ENCODE measurements around the gene VEGFA. TPM values are rescaled to one million over a fixed set of nuclear protein-coding genes. Genes with fewer than 3 reads are reported as not detected.

VEGFA gene
- total RNA-seq, 1 donor from 2014 or later, result 32.3 TPM

GRCh38 chr6:43739642-43740091 is 30.3 kb upstream of the VEGFA start:
- DNase-seq, result no peak

DNA sequence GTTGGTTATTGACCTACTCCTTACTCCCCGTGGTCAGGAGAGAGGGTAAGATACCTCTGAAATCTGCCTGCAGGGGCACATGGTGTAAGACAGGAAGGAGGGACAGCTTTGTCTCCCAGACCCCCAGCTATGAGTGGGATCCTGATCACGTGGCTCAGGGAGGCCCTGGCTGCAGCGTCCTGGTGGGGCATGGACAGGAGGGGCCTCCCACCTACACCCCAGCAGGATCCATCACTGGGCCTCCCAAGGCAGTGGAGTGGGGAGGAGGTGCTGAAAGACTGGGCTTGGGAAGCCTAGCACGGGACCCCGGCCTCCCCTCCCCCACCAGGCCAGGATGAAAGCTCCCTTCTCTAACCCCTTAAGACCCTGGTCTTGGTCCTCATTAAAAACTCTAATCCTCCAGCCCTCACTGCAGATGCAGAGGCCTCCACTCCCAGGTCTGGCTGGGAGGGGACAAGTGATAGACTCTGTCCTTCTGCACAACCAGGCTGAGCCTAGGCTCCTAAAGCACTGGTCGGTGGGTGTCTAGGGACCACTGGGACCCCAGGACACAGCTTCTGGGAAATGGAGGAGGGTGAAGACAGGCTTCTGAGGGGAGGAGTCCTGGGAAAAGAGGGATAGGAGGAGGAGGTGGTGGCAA is 29.6 kb upstream of the VEGFA start:
- no peak for DNase-seq

DNA sequence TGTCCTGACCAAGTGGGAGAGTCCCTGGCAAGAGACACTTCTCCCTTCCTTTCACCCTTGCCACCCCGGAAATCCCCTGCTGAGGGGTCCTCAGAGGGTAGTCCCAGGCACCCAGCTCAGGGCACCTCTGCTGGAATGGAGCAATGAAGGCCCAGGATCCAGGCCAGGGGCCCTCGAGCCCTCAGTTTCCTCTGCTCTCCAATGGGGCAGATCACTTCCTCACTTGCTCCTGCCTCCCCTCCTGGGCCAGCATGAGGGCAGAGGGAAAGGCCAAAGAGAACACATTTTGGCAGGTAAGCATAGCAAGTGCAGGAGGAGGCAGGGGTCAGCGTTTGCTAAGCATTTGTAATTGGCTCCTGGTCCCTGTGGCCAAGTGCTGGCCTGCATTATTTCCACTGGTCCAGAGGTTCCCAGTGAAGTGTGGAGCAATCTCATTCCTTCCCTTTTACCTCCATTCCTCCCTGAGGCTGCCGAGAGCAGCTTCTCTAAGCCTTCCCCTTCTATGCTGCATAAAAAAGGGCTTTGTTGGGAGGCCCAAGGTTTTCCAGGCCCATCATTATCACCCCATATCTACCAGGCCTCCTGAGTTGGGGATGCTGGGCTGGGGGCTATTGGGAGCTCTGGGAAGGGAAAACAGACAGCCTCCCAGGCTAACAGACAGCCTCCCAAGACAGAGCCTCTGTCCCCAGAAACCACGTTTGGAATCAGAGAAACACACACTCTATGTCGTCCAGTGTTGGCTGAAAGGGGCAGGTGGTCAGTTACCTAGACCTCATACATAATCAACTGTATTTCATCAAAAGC is 28.8 kb upstream of the VEGFA start:
- no peak for DNase-seq

DNA sequence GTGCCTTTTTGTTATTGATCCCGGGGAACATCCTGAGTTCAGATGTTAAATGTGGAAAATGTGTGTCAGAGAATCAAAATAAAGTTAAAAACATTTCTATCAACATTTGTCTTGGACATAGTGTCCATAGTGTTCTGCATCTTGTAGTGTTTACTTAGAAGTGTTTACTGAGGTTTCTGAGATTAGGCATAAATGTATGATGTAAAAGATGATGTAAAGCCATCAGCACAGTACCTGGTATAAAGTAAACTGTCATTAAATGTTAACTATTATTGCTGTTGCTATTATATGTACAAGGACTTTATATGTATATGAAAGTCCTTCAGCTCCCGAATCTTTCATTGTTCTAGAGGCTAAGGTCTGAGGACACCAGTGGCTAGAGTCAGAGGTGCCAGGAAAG is 28.2 kb upstream of the VEGFA start:
- DNase-seq, result no peak

GRCh38 chr6:43742285-43742684 is 27.7 kb upstream of the VEGFA start:
- no peak for DNase-seq

GRCh38 chr6:43742931-43743632 is 26.9 kb upstream of the VEGFA start:
- DNase-seq, result no peak

DNA sequence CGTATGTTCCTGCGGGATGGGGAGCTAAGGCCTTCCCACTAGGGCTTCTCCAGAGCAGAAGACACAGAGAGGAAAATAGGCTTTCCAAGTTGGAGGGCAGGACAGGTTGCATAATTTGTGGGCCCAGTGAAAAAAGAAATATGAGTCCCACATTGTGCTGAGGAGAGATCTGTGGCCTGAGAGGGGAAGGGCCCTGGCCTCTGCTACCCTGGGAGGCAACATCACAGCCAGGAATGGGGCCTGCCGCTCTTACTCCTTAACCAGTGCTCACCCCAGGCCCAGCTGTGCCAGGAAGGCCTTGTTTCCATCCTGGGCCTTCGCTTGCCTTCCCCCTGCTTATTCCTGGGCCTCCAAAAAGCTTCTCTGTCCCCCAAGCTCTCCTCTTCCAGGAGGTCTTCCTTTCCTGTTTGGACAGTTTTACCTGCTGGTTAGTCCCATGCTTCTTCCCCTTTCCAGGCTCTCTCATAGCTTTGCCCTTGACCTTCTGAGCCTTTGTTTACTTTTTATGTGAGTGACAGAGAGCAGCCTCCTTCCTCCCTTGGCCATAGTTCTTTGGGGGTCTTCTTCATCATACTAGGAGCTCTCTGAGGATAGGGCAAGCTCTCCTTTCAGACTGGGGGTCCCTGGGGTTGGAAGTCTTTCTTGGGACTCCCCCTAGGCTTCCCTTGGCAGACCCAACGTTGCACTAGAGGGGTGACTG is 26.2 kb upstream of the VEGFA start:
- no peak for DNase-seq

DNA sequence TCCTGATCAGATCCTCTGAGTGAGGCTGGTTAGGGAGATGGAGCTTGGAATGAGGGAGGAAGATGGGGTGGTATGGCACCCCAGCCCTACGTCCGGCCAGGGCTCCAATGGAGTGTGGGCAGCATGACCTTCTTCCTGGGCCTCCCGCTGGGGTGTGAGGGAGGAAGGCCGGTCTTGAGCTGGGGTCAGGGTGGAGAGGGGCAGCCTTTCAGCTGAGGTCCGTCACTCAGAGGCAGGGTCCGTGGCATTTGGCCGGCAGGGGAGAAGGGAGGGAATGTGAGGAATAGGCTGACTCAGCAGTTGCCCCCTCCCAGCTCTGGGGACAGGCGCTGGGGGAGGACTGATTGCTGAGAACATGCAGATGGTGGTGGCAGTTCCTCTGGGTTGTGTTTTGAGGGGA is 25.5 kb upstream of the VEGFA start:
- DNase-seq, result no peak

DNA sequence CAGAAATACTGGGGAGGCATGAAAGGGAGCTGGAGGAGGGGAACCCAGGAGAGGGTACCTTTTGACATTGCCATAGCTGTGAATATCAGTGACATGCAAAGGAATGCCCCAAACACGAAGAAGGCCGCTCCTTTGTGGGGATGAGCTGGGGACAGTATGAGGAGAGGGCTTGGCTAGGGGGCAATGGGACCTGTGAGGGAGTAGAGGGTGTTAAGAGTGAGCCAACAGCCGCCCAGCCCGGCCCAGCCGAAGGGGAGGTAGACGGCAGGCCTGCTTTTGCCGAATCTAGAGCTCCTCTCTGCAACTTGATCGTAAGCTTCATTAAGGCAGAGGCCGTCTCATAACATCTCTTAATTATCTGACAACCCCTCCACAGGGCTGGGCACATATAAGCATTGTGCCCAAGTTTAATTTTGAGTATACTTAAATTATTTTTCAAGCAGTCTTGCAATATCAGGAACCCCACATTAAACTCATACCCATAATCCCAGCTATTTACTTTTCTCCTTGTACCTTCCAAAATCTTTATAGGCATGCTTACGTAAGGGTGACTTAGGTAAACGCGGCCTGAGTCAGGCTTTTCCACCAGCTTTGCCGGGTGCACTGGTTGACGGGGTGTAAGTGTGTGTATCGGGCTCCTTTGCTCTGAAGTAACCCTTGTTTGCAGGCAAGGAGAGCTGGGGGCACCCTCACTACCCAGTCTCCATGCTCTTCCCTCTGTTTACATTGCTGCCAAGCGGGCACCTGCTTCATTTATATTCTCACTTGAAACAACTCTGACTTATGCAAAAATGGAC is 24.9 kb upstream of the VEGFA start:
- no peak for DNase-seq

- no peak for DNase-seq
Measured at GRCh38 chr6:43746071-43746470, 23.9 kb upstream of the VEGFA start.

DNA sequence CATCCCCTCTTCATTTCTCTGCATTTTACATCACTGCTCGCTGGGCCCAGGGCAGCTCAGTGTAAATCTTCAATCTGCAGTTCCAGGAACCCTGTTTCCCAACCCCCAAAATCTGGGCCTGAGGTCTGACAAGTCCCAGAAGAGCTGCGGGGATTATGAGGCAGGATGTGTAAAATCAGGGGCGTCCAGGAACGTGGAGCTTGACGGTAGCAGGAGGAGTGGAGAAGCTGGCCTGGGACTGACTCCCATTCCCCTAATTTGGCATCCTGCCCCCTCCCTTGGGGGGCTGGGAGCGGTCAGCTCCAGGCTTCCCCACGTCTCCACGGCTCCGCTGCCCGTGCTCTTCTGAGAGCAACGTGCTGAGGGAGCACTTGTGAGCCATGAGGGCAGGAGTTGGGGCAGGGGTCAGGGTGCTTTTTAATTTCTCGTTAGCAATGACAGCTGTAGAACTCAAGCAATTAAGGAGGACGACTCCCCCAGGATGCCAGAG is 23.4 kb upstream of the VEGFA start:
- no peak for DNase-seq

DNA sequence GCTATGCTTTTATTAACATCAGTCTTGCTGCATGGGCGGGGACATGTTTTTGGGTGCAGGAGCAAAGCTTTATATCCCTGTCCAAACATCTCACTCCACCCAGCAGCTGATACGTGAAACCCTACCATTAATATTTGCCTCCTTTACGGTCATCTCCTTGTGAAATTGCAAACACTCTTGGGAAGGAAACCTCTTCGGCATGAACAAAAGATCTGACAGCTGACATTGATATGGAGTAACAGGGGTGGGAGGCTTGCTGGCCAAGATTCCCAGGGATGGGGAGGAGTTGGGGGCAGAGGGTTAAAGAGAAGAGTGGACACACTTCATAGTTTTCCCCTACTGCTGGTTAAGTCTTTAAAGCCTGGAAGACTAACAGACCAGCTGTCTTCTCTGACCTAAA is 22.2 kb upstream of the VEGFA start:
- no peak for DNase-seq

DNA sequence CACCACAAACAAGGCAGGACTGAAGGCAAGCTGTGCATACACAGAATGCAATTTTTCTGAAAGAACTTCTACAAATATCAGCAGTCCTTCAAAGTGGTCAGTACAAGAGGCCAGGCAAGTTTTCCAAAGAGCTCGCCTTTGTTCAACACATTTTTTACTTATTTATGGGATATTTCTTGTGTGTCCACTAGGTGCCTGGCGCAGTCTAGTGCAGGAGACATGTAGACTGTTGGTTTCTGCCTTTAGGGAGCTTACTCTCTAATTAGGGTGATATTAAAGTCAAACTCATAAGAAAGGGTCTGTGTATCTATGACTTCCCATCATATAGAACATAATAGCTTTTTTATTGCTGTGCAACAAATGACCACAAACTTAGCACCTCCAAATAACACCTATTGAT is 21.2 kb upstream of the VEGFA start:
- no peak for DNase-seq

- DNase-seq, result no peak
Measured at GRCh38 chr6:43749461-43749860, 20.6 kb upstream of the VEGFA start.

DNA sequence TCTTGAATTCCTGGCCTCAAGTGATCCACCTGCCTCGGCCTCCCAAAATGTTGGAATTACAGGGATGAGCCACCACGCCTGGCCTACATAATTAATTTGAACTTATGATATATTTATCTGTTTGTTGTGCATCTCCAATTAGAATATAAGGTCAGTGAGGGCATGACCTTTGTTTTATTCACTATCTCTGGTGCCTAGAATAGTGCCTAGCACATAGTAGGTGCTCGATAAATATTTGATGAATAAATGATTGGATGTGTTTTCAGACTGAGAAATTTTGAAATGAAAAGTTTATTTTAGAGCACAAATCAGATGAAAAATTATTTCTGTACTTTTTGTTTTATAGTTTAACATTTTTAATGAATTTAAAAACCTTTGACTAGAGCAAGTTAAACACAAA is 19.4 kb upstream of the VEGFA start:
- DNase-seq, result no peak

DNA sequence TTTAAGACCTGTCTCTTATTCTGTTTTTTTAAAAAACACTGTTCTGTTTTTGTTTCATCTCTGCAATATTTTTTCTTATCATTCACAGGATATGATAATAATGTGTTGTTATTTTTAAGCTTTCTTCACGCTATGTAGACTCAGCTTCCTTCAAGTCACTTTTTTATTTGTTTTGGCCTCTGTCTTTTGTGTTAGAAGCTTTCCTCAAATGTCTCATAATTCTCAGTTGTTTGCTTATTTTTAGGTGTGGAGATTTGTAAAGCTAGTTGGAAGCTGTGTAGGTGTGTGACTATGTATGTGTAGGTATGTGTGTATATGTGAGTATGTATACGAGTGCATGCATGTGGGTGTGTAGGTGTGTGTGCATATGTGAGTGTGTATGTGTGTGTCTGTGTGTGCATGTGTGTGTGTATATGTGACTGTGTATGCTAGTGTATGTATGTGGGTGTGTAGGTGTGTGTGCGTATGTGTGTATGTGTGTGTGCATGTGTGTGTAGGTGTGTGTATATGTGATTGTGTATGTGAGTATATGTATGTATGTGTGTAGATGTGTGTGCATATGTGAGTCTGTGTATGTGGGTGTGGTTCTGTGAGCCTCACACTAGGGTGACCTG is 16.3 kb upstream of the VEGFA start:
- no peak for DNase-seq

- no peak for DNase-seq
Measured at GRCh38 chr6:43757966-43758616, 11.9 kb upstream of the VEGFA start.

DNA sequence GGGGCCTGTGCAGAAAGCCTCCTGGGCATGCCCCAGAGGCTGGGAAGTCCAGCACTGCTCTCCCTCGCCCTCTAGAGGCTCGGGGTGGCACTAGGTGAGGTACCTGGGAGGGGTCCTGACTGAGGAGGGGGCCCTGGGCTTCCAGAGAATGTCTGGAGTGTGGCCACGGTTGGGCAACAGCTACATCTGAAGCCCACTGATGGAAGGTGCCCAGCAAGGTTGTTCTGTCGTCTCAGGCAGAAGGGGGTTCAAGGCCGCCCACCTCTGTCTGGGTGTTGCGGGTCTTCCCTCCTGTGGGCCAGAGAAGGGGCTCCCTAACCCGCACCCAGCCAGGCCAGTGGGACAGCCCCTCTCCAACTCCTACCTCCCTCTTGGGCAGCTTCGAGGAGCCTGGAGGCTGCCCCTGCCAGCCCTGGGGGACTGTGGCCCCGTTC is 11.4 kb upstream of the VEGFA start:
- DNase-seq, result no peak

GRCh38 chr6:43759136-43759906 is 10.7 kb upstream of the VEGFA start:
- DNase-seq, result no peak

DNA sequence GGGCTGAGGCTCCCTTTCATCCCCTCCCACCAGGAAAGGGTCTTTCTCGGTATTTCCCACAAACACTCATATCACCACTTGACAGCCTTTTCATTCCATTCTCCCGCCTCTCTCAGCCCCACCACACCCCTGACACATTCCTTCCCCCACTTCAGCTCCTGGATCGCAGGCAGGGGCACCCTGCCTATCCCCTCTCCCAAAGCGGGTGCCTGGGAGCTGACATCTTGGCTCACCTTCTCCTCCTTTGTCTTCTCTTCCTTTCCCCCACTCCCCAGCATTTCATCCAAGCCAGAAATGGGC is 10.2 kb upstream of the VEGFA start:
- DNase-seq, result no peak
